ENCODE measurements around the gene UACA. TPM values are rescaled to one million over a fixed set of nuclear protein-coding genes. Genes with fewer than 3 reads are reported as not detected.

UACA gene
- total and polyA plus RNA-seq, 2 of the 8 experiments (the other 6 are each of a cell fraction or from before 2014, with no cell fraction given) = 28.6 to 38.9 TPM

DNA sequence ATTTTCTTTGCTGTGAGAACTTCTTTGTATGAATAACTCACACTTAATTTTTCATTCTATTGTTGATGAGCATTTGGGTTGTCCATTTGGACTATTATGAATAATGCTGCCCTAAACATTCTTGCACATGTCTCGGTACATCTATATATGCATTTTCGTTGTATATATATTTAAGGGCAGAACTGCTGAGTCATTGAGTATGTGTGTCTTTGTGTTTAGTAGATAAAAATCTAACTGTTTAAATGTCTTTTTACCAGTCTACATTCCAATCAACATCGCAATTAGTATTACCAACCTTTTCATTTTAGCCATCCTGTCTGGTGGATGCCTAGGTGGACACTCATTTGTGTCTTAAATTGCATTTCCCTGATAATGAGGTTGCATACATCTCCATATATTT lies 144.4 kb downstream of the UACA start (continued):
- no peak for TF ChIP-seq PHF8 (conservative IDR thresholded peaks at IDR 0.05; ENCODE audit: low read depth, low read length)
- no peak for TF ChIP-seq RXRA (IDR thresholded peaks at IDR 0.05; ENCODE audit: insufficient read depth, low read depth, low read length)
- TF ChIP-seq EP300 (IDR thresholded peaks at IDR 0.05; ENCODE audit: borderline replicate concordance in 1 of 2, low read depth in 2 of 2, low read length in 2 of 2) = no peak
- no peak for TF ChIP-seq TBP (IDR thresholded peaks at IDR 0.05; ENCODE audit: low read depth, low read length)
- TF ChIP-seq, protein P1, sequence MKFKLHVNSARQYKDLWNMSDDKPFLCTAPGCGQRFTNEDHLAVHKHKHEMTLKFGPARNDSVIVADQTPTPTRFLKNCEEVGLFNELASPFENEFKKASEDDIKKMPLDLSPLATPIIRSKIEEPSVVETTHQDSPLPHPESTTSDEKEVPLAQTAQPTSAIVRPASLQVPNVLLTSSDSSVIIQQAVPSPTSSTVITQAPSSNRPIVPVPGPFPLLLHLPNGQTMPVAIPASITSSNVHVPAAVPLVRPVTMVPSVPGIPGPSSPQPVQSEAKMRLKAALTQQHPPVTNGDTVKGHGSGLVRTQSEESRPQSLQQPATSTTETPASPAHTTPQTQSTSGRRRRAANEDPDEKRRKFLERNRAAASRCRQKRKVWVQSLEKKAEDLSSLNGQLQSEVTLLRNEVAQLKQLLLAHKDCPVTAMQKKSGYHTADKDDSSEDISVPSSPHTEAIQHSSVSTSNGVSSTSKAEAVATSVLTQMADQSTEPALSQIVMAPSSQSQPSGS (IDR thresholded peaks at IDR 0.05; ENCODE audit: low read length) = no peak
